Glomerular endothelial cell (primary cell): ENCODE measurements around the gene PRSS23. TPM values are rescaled to one million over a fixed set of nuclear protein-coding genes. Genes with fewer than 3 reads are reported as not detected.
"Not testable (repeated sequence)": the region's sequence is repeated elsewhere in the genome, so short reads cannot be mapped to it uniquely, and the experiment has no call there.

ENCODE experiments used
- DNase-seq: peaks from one replicate; pipeline ENCODE4 v3.0.0-alpha.2; 2011; ENCODE audit warnings: low read depth, low spot score; ENCODE audit errors: extremely low read depth
- total RNA-seq: library from RNA; depleted of rRNA; stranded (reverse); fragments of >200 nt; gene quantifications from 2 replicates; pipeline ENCODE4 v1.2.3, GENCODE V29; 2015

PRSS23 gene
- total RNA-seq, 1 donor from 2014 or later: 282 TPM

DNA sequence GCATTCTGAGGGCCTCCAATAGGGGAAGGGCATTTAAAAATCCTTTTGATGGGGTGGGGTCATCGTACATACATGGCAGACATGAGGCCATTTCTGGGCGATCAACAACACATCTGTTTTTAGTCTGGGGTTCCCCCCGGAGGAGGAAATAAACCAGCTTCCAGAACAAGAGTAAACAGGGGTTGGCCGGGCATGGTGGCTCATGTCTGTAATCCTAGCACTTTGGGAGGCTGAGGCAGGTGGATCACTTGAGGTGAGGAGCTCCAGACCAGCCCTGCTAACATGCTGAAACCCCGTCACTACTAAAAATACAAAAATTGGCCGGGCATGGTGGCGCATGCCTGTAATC, 12.0 kb downstream of the PRSS23 start:
- DNase-seq: no peak

DNA sequence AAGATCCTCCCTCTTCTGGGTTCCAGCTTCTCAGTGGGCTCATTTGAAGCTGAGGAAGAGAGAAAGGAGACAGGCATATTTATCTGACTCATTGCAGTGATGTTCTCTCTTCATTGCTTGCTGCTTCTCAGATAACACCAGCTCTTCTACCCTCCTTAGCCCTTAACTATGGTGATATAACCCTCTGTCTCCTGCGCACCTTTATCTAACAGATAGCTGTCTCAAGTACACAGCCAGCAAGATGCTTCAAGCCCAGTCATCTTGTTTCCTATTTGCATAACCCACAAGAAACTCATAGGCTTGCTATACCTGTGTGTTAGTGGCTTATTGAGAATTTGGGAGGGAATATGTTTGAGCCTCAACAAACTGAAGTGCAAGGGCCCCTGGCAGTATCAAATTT, 12.6 kb downstream of the PRSS23 start:
- no peak for DNase-seq

DNA sequence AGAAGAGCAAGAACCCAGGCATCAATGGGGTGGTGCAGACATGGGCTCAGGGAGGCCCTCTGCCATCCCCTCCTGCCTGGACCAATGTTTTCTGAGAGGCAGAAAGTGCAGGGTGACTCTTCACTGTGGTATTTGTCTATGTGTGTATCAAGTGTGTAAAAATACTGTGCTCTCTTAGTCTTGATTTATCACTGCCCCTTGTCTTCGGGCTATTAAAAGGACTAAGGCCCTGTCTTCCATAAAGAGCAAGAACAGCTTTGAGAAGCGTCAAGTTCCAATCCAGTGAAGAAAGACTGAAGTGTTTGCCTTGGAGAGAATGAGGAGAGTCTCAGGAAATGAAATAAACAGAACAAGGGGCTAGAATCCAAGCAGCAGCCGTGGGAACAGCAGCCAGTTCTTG, 14.4 kb downstream of the PRSS23 start:
- DNase-seq: no peak

DNA sequence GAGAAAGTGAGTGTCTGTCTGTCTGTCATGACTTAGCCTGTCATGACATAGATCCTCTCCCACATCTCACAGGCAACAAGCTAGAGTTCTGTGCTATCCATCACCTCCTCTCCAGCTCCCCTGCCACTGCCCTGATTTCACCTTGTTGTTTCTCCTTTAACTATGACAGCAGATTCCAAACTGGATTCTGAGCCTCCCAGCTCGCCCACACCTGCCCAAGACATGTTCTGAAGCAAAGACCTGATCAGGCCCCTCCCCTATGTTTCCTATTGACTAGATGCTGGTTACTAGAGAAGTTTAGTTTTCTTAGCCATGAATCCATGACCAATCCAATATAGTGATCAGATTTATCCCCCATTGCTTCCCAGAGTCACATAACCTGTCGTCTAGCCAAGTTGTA, 15.4 kb downstream of the PRSS23 start:
- no peak for DNase-seq

DNA sequence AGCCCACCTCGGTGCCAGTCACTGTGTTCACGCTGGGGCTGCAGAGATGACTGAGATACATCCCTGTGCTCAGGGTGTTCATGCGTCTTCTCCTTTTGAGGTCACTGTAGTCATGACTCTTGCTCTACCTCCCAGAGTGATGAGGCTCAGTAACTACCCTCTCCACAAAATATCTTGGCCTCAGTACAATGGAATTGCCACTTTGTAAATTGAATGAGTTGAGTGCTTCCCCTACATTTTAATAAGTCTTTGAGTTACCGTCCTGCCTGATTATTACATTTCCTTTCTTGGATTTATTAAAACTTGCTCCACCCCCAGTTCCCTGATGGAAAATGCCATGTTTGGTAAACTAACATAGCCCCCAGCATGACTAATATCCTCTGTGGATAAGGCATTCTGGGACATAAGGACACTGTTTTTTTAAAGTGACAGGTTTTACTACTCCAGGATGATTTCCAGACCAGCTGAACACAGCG, 15.9 kb downstream of the PRSS23 start:
- peak; percentile 91 for DNase-seq

DNA sequence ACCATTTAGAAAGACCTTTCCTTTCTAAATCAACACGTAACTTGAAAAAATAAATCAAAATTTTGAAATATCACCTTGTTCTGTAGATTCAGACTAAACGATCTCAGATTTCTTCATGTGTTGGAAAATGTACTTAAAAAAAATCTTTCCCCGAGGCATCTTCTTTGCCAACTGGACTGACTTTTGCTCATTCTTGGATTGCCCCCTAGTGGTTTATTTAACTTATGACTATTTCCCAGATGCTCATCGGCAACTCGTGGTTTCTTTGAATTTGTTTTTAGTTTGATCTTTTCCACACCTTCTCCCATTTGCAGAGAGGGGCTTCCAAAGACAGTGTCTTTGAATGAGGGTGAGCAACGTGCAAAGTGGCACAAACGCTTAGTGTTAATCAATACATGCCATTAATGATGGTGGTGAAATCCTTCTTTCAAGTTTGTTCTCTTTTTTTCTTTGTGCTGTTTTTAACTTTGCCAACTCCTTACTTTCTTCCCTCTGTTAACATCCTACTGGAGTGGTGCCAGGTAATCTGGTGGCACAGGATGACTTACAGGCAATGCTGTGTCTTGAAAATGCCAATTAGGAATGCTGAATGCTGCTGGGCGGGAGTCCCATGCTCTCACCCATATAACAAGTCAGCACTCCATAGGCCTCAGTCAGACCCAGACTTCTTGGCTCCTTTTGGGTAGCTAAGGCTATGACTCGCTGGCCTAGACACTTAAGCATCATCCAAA, 18.3 kb downstream of the PRSS23 start:
- DNase-seq: no peak

DNA sequence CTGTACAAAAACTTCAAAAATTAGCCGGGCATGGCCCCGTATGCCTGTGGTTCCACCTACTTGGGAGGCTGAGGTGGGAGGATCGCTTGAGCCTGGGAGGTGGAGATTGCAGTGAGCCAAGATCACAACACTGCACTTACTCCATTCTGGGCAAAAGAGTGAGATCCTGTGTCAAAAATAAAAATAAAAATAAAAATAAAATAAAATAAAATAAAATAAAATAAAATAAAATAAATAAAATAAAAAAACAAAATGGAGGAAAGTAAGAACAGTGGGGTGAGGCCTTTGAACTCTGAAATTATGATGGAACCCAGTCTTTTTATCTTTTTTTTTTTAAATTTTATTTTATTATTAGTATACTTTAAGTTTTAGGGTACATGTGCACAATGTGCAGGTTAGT, 23.8 kb downstream of the PRSS23 start:
- not testable (repeated sequence) for DNase-seq

DNA sequence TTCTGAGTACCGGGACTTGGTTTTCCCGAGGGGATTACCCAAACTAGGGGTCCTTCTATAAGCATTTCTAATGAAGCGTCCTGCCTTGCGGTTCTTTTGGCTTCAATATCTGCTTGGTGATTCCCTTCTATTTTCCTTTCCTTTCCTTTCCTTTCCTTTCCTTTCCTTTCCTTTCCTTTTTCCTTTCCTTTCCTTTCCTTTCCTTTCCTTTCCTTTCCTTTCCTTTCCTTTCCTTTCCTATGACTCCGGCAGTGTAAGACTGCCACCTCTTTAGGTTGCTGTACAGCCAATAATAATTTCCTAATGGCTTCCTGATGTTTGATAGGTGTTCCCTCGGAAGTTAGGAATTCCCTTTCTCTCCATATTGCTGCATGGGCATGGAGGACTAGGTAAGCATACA, 34.0 kb downstream of the PRSS23 start:
- not testable (repeated sequence) for DNase-seq

DNA sequence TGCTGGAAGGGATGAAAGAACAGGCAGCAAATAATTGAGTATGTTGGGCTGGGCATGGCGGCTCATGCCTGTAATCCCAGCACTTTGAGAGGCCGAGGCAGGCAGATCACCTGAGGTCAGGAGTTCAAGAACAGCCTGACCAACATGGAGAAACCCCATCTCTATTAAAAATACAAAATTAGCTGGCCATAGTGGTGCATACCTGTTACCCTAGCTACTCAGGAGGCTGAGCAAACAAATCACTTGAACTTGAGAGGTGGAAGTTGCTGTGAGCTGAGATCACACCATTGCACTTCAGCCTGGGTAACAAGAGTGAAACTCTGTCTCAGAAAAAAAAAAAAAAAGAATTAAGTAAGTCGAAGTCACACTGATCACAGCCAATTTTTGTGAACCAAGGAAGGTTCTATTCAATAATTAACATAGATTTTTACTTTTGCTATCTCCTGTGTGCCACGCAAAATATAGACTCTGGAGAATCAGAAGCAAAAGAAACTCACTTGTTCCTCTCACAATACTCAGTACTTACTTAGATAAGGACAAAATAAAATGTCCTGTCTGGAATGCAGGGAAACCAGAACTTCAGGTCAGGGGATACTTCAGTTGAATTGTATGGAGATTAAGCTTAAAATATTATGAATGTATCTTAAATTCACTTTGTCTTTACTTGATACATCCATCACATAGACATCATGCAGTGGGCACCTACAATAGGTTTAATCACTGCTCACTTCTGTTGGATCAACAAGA, 44.6 kb downstream of the PRSS23 start:
- DNase-seq: not testable (repeated sequence)

DNA sequence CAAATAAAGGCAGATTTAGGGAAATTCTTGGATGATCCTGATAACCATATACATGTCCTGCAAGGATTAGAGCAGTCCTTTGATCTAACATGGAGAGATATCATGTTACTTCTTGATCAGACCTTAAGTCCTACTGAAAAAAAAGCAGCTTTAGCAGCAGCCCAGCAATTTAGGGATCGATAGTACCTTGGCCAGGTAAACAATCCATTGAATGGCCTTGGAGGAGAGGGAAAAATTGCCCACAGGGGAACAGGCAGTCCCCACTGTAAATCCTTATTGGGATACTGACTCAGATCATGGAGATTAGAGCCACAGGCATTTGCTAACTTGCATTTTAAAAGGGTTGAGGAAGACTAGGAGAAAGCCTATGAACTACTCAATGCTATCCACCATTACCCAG, 47.8 kb downstream of the PRSS23 start:
- DNase-seq: no peak

DNA sequence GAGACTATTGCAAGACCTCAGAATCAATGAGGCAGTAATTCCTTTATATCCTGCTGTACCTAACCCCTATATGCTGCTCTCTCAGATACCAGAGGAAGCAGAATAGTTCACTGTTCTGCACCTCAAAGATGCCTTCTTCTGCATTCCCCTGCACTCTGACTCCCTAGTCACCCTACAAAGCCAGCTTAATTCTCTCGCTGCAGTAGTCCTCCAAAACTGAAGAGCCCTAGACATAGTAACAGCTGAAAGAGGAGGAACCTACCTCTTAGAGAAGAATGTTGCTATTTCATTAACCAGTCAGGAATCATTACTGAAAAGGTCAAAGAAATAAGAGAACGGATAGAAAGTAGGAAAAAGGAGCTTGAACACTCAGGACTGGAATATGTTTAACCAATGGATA, 49.3 kb downstream of the PRSS23 start:
- no peak for DNase-seq

Other genes with a start within 250 kb of the PRSS23 start
- gene ME3, start 127.9 kb upstream of the PRSS23 start, total RNA-seq: 35.1 and 37.1 TPM in 2 replicates
- 103 and 107 TPM in 2 replicates for gene FZD4, start 154.9 kb downstream of the PRSS23 start, total RNA-seq
- gene TMEM135, start 237.4 kb downstream of the PRSS23 start, total RNA-seq: 15.9 and 24.1 TPM in 2 replicates